ENCODE measurements around the gene KRTAP10-2.

Gene KRTAP10-2

DNA sequence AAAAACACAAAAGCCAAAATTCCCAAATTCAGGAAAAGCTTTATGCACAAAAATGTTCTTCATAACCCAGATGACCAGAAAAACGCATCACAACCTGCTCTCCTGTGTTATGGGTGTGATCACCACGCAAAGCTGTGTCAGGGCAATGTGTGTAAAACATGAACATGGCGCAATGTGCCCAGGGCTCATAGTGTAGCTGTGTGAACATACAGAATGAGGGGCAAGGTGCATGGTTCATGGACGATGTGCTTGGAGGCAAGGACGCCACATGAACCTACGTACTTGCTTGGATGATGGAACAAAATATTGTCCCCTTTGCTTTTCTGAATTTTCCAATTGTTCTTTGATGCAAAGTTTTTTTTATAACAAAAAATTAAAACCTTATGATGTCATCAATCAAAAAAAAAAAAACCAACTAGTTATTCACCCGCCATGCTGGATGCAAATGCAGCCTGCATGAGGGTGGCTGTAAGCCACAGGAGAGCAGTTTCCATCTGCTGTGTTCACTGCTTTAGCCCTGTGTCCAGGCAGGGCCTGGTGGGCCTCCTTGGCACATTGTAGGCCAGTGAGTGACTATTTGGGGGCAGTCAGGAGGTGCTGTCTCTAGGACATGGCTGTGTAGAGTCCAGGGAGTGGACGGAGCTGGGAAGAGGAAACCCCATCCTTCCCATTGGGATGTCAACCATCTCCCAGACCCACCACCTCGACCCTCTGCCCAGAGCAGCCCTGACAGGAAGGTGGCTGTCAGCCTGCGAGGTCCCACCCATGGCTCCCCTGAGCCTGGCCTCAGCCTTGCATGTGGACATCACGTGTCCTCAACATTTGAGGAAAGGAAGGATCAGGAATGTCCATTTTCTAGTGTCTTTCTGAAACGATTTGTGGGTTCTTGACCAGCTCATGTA is 25.0 kb downstream of the KRTAP10-2 start:
- no peak for DNase-seq (ENCODE audit: low read depth in 2 of 2)

DNA sequence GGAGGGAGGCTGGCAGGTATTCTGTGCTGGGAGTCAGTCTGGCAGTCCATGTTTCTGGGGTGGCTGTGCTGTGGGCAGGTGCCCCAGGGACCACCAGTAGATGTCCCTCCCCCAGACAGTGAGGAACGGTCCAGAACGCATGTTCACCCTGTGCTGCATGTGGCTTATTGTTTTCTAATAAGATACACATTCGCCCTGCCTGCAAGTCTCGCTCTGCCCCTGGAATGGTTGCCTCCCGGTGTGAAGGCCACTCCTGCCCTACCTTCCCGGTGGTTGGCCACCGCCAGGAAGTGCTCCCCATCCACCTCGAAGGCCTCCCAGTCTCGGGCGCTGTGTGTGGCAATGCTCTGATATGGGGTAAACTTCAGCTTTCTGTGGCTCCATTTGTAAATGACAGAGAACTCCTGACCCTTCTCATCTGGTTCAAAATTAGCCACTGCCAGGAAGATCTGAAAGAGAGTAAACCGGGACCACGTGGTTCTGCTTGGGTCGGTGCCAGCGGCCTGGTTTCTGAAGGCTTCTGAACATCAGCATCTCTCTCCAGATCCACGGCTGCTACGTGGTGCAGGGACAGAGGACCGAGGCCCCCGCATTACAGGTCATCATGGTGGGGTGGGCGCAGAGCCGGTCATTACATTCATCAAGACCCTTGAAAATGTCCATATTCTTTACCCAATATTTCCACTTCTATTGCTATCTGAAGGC is 25.8 kb downstream of the KRTAP10-2 start:
- DNase-seq (ENCODE audit: low read depth in 2 of 2), result no peak

DNA sequence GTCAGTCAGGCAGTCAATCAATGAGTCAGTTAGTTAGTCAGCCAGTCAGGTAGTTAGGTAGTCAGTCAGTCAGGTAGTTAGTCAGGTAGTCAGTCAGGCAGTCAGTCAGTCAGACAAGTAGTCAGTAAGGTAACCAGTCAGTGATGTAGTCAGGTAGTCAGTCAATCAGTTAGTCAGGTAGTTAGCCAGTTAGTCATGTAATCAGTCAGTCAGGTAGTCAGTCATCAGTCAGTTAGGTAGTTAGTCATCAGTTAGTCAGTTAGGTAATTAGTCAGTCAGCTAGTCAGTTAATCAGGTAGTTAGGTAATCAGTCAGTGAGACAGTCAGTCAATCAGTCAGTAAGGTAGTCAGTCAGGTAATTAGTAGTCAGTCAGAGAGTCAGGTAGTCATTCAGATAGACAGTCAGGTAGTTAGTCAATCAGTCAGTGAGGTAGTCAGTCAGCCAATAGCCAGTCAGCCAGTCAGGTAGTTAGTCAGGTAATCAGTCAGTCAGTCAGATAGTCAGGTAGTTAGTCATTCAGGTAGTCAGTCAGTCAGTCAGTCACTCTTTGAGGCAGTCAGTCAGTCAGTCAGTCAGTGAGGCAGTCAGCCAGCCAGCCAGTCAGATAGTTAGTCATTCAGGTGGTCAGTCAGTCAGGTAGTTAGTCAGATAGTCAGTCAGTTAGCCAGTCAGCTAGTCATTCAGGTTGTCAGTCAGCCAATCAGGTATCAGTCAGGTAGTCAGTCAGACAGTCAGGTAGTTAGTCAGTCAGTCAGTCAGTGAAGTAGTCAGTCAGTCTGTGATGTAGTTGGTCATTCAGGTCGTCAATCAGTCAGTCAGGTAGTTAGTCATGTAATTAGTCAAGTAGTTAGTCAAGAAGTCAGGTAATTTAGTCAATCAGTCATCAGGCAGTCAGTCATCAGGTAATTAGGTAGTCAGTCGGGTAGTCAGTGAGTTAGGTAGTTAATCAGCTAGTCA is 26.6 kb downstream of the KRTAP10-2 start:
- DNase-seq (ENCODE audit: low read depth in 2 of 2), result no peak

DNA sequence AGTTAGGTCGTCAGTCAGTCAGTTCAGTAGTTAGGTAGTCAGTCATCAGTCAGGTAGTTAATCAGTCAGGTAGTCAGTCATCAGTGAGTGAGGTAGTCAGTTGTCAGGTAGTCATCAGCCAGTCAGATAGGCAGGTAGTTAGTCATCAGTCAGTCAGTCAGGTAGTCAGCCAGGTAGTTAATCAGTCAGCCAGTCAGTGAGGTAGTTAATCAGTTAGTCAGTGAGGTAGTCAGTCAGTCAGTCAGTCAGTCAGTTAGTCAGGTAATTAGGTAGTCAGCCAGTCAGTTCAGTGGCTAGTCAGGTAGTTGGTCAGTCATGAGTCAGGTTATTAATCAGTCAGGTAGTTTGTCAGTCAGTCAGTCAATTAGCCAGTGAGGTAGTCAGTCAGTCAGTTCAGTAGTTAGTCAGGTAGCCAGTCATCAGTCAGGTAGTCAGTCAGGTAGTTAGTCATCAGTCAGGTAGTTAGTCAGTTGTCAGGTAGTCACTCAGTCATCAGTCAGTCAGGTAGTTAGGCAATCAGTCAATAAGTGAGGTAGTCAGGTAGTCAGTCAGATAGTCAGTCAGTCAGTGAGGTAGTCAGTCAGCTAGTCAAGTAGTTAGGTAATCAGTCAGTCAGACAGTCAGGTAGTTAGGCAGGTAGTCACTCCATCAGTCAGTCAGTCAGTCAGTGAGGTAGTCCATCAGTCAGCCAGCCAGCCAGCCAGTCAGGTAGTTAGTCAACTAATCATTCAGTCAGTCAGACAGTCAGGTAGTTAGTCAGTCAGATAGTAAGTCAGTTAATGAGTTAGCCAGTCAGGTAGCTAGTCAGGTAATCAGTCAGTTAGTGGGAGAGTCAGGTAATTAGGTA is 27.5 kb downstream of the KRTAP10-2 start:
- DNase-seq (ENCODE audit: low read depth in 2 of 2), result no peak

DNA sequence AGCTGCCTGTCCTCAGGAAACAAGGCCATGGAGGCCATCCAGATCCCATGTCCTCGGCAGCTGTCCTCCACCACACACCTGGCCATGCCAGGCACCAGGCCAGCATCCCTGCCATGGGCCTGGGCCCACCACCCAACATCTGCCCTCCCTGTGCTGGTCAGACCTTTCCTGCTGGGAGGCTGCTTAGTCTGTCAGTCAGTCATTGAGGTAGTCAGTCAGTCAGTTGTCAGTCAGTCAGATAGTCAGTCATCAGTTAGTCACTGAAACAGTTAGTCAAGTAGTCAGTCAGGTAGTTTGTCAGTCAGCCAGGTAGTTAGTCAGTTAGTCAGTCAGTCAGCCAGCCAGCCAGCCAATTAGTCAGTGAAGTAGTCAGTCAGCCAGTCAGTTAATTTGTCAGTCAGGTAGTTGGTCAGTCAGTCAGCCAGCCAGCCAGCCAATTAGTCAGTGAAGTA is 28.5 kb downstream of the KRTAP10-2 start:
- DNase-seq (ENCODE audit: low read depth in 2 of 2), result no peak

DNA sequence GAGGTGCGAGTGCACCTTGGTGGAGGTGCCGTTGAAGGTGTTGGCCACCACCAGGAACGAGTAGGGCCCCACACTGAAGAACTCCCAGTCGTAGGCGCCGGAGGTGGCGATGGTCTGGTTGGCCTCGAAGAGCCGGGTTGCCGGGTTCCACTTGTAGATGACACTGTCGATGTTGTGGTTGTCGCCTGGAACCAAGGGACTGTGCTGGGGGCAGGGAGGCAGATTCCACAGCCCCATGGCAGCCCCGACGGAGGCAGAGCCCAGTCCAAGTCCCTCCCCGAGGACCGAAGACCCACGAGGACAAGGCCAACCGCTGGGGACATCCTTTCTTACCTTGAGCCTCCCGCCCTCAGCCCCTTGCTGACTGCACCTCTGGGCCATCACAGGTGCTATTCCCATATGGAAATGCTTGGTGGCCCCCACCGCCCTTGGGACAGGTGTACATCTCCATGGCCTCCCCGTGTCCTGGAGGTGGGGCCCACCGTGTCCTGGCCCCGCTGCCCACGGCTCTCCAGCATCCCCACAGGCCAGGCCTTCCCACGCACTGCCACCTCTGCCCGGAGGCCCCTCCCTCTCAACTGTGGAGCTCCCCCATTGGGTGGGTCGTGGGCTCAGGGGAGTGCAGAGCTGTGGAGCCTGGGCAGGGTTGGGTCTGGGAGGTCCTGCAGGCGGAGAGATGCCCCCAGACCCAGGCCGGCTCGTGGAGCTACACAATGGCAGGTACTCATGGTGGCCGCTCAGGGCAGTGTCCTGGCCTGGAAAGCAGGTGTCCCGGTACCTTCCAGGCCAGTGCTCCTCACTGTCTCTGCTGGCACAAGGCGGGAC is 29.2 kb downstream of the KRTAP10-2 start:
- DNase-seq (ENCODE audit: low read depth in 2 of 2), result no peak

DNA sequence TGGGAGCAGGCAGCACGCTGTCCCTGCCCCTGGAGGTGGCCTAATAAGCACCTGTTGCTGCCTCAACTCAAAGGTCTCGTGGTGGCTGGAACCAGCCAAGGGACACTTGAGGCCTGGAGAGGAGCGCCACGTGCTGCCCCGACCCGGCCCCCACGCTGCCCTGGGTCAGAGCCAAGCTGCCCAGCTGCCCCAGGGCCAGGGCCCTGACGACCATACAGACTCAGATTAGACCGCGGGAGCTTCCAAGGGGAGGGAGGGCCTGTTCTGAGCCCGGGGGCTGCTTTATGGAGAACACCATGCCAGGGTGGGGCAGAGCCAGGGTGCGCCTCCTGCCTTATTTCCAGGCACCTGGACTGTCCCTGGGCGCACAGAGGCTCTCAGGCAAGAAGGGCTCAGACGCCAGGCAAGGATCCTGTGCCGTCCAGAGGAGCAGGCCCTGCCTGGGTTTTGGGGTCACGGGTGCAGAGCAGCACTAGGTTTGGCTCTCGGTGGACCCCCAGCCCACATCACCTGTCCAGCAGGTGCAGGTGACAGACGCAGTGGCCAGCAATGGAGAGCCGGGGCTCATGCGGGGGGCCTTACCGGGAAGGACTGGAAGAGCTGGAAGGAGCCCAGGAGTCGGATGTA is 29.9 kb downstream of the KRTAP10-2 start:
- no peak for DNase-seq (ENCODE audit: low read depth in 2 of 2)

DNA sequence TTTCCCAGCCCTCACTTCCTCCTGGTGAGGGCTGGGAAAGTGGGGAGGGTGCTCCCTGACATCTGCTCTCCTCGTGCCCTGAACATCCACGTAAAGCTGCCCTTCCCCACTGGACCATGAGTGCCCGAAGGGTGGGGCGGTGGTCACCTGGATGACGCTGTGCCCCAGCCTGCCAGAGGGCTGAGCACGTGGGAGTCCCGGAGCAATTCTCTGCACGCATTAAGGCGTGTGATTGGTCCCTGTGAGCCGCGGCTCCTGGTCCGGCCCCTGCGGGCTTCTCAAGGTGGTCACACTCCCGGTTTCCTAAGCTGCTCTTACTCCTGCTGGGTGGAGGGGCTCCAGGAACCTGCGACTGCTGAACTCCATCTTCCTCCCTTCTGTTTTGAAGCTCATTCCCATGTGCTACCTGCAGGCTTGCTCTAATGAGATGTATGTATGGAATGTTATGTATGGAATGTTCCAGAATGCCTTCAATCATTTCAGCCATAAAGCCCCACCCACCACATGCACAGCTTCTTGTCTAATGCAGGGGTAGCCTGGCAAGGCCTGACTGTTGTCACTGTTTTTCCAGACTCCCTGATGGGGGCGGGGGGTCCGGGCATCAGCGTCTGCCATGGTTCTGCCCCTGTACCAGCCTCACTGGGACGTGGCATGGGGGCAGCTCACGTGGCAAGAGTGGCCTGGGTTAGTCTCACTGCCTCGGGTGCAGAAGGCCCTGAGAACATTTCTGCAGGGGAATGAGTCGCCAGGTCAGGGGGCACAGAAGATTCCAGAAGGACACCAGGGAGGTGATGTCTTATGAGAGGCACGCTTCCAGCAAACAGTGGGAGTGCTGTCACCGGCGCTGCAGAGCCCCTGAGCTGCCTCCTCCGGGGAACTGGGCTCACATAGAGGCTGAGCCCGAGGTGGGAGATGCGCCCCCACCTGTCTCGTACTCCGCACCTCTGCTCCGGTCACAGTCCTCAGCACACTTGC is 30.7 kb downstream of the KRTAP10-2 start:
- DNase-seq (ENCODE audit: low read depth in 2 of 2), result no peak

DNA sequence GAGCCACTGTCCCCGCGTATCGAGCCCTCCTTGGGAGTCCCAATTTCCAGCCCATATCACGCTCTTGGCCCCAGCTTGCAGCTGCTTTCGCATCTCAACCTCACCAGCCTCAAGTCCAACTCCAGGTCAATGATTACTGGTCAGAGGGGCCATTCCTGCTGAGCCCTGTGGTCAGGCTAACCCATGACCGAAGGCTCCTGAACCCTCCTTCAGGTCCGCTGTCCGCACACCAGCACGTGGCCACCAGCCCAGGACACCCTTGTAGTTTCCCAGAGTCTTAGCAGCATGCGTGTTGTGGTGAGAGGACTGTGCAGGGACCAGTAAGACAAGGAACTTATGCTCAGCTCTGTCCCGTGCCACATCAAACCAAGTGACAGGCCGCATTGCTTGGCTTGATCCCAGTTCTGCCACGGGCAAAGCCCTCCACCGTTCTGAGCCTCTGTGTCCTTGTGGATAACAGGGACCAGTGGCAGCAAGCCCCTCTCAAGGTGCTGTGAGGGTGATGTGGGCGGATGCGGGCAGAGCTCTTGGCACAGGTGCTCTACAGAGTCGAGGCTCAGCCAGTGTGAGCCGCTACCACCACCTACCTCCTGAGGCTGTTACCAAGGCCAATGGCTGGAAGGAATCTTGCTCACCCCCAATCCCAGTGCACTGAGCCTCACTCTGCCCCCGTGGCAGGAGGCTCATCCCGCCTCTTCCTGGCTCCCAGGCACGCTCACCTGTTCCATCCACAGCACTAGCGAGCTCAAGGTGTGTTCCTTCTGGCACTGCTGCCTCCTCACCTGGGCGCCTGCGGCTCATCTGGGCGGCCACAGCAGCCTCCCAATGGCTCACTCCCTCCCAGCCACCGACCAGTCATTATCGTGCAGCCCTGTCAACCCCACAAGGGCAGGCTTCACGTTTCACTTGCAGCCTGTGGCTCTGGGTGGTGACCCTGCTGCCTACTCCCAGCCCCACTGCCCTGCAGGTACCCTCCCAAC is 31.7 kb downstream of the KRTAP10-2 start:
- DNase-seq (ENCODE audit: low read depth in 2 of 2), result no peak

DNA sequence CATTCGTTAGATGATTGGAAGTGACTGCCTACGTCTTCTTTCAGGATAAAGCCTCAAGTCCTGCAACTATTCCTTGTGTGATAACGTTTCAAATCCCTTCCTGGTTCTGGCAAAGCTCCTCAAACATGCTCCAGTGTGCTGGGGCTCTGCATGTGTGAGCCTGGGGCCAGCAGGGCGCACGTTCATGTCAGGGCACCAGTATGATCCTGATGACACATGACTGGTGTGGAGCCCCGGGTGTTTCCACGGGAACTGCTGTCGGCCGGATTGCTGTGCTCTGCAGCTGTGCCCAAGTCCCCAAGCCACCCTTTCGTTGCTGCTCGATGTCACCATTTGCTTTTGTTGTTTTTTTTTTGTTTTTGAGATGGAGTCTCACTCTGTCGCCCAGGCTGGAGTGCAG is 32.6 kb downstream of the KRTAP10-2 start:
- no peak for DNase-seq (ENCODE audit: low read depth in 2 of 2)

DNA sequence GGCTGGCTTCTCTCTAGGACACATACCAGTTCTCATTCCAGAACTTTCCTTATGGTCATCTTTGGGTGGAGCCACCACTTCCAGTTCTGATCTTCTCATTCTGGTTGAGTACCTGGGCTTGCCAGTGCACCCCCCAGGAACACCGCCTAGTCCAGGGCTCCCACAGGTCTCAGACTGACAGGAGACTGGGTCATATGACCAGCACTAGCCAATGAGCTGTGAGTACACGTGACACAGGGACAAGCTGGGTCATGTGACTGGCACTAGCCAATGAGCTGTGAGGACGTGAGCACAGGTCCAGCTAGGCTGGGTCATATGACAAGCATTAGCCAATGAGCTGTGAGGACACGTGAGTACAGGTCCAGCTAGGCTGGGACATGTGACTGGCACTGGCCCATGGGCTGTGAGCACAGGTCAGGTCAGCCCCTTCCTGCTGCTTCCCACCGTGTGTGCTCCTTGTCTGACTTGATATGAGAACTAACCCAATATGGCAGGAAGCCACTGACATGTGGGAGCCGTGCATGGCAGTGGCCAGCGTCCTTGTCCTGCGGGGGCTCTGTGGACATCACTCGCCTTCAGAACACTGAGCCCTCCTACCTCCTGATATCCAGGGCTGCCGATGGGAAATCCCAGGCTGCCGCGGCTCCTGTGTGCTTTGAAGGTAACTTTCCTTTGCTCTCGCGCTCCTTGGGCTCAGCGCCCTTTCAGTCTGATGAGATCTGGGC is 34.0 kb downstream of the KRTAP10-2 start:
- no peak for DNase-seq (ENCODE audit: low read depth in 2 of 2)

DNA sequence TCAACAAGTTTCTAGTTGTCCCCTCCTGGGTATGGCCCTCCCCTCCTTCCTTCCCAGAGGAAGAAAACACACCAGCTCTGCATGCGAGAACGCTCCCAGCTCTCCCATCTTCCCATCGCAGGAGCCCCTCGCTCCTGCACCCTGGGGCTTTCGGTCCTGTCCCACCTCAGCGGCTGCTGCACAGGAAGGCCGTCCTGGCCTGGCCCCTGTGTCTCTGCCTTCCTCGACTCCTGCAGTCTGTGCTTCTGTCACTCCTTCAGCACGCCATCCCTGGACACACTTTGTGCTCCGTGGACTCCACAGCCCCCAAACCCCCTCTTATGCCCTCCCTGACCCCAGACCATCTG is 34.5 kb downstream of the KRTAP10-2 start:
- DNase-seq (ENCODE audit: low read depth in 2 of 2), result no peak

DNA sequence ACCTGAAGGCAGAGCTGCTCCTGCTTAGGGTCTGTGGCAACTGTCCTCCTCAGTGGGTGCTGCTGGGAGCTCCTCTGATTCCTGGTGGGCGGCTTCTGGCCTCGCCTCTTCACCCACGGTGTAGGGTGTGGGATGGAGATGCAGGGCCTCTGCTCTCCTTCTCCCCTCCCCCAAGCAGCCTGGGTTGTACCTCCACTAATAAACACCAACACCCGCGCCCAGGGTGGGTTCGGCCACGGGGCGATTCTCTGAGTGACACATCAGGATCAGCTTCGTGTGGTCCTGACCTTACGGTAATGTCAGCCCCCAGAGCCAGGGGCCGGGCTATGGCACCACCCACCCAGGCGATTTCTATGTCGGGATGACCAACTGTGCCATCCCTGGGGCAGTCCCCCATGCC is 35.0 kb downstream of the KRTAP10-2 start:
- no peak for DNase-seq (ENCODE audit: low read depth in 2 of 2)

DNA sequence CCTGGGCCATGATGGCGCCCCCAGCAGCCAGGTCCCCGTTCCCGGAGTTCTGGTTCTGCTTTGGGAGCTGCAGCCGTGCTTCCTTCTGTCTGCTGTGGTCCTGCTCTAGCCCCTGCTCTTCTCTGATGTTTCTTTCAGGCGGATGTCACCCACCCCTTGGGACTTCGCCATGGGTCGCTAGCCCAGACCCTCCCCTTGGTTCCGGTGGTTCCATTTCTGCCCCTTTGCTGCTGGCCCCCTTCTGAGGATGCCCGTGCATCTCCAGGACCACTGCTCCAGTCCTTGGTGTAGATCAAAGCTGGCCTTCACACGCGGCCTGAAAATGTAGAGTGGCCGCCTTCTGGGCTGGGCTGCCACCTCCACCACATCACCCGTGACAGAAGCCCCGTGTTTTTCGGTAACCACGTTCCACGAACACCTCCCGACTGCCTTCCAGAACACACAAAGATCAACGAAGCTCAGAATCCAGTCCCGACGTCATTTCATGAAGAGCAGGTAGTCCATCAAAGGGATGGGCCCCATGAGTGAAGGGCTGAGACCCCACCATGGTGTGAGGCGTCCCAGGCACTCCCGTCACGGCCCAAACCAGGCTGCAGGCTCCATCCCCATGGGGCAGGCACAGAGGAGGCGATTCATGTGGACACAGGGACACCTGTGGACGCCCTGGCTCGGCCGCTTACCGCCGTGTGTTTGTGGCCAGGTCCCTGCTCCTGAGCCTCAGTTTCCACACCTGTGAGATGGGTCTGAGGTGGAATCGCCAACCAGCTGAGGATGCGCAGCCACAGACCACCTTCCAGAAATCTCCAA is 35.7 kb downstream of the KRTAP10-2 start:
- DNase-seq (ENCODE audit: low read depth in 2 of 2), result no peak

DNA sequence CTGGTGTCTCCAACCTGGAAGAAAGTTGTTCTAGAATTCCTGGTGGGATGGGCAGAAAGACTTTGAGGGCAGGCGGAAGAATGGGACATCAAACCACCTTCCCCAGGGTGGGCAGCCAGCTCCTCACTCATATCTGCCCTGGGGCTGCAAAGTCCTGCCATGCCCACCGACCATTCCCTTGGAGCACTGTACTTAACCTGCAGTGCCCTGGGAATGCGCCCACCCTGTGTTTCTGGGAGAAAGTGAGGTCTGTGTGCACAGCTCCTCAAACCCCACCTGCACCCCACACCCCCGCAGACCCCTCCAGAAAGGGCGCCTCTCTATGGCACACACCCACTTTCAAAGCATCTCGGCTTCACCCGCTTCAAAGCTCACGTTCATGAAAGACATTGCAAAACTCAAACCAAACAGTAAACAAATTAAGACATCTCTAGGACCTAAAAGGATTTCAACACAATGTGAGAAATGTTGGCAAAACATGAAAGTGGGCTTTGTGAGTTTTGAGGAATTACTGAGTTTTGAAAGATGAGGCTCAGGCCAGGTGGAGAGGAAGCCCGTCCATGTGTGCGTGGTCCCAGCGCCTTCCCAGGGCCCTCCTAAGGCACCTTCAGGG is 36.5 kb downstream of the KRTAP10-2 start:
- DNase-seq (ENCODE audit: low read depth in 2 of 2), result no peak

DNA sequence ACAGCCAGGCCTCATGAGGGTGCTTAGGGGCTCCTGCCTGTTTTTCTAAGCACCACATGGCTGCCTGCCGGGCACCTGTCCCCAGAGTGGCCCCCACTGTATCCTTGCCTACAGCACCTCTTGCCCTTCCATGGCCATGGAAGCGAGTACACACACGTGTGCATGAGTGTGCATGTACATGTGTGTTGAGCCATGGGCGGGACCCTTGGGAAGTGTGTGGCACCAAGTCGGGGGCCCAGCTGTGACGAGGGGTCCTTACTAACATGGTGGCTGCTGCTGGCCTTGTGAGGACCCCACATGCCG is 37.1 kb downstream of the KRTAP10-2 start:
- no peak for DNase-seq (ENCODE audit: low read depth in 2 of 2)

Data from activated CD8-positive, alpha-beta memory T cell treated with anti-CD3 and anti-CD28 coated beads for 4 hours (primary cell).